Stimulated activated naive CD8-positive, alpha-beta T cell treated with anti-CD3 and anti-CD28 coated beads, Interleukin-15, Interleukin-2, amounts not matched to agents 100 U/mL and 50 U/mL, for 24 hours (primary cell): ENCODE data around the gene COX15.
A peak's percentile ranks its signal among the peaks of the same experiment; 100 is the strongest.
"Not testable (repeated sequence)": the region's sequence is repeated elsewhere in the genome, so short reads cannot be mapped to it uniquely, and the experiment has no call there.

Experiments used
- ATAC-seq: fragments of 150-1000 bp; cut with Tn5 transposase; one replicate; pipeline ENCODE4 v1.10.0; 2021
- DNase-seq: peaks from one replicate; pipeline ENCODE4 v3.0.0; 2021

The COX15 gene

DNA sequence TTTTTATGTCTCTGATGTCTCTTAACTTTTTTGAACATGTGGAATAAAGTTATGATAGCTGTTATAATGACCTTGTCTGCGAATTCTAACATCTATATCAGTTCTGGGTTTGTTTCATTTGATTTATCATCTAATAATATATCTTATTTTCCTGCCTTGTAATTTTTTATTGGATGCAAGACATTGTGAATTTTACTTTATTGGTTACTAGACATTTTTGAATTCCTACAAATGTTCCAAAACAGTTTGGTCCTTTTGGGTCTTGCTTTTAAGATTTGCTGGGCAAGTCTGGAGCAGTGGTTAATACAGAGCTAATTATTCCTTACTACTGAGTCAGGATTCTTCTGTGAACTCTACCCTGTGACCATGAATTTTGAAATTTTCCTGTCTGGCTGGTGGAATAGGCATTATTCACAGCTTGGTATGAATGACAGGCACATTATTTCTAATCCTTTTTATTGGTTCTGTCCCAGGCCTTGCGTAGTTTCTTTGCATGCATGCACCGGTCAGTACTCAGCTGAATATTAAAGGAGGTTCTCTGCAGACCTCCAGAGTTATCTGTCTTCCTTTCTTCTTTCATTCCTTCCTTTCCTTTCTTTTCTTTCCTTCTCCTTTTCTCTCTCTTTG lies 9.1 kb upstream of the COX15 start:
- DNase-seq = no peak
- ATAC-seq = no peak

DNA sequence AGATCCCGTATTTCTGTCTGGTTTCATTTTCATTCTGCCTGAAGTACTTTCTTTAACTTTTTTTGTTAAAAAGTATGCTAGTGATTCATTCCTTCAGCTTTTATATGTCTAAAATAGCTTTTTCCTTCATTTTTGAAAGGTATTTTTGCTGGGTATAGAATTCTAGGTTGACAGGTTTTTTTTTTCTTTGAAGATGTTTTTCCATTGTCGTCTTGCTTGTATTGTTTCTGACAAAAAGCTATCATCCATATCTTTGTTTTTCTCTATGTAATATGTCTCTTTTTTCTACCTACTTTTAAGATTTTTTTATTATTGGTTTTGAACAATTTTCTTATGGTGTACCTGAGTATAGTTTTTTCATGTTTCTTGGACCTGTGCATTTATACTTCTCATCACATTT lies 8.3 kb upstream of the COX15 start:
- no peak for DNase-seq
- no peak for ATAC-seq

DNA sequence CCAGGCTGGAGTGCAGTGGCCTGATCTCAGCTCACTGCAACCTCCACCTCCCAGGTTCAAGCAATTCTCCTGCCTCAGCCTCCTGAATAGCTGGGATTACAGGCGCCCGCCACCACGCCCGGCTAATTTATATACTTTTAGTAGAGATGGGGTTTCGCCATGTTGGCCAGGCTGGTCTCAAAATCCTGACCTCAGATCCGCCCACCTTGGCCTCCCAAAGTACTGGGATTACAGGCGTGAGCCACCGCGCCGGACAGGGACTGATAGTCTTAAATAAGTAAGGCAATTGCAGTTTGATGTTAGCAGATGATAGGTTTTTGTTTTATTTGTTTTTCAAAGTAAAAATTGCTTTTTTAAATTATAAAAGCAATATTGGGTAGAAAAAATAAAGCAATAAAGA lies 2.2 kb upstream of the COX15 start:
- not testable (repeated sequence) for ATAC-seq, DNase-seq

DNA sequence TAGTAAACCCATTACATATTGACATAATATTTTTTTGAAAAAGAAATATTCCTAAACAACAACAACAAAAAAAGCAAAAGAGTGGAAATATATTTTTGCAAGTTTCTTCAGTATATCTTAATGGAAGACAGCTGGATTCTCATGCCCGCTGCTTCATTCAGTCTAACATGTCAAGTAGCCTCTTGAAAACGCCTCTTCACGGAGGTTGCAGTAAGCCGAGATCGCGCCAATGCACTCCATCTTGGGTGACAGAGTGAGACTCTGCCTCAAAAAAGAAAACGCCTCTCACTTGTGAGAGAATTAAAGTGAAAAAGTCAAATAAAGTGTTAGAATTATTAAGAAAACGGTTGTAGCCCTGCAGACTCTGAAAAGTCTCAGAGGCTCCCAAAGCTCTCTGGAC lies 1.4 kb upstream of the COX15 start:
- DNase-seq (no peak), ATAC-seq (no peak)

DNA sequence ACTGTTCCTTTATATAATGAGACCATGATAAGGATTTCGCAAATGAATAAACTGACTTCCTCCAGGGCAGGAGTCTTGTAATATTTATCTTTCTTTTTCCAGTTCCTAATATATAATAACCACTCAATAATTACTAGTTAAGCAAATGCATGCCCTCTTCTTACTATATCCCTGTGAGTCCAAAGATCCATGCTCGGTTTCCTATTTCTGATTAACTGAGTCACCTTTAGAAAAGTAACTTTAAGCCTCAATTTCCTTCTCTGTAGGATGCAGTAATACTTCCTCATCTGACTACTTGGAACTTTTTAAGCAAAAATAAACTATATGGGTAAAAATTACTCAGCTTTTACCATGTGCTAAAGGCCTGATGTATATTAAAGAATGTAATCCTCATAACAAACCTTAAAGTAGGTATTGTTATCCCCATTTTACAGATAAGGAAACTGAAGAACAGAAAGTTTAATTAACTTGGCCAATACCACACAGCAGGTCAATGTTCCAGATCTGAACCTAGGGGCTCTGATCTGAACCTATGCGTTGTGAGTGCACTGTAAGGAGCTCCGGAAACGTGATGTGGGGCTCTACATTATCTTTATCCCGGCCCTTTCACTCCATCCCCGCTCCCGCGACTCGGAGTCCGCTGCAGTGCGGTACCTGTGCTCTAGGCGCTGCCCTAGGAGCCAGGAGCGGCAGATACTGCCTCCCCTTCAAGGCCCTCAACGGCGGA lies 458 bp downstream of the COX15 start:
- DNase-seq = no peak
- no peak for ATAC-seq

DNA sequence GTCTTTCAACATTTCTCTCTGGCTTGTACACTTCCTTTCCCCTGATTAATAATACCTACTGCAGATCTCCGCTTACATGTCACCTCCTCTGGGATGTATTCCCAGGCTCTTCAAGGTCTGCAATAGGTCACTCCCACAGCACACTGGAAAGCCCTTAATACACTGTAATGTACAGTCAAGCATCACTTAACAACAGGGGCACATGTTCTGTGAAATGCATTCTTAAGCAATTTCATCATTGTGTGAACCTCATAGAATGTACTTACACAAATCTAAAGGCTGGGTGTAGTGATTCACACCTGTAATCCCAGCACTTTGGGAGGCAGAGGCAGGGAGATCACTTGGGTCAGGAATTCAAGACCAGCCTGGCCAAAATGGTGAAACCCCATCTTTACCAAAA lies 1.9 kb downstream of the COX15 start:
- ATAC-seq (no peak), DNase-seq (no peak)

DNA sequence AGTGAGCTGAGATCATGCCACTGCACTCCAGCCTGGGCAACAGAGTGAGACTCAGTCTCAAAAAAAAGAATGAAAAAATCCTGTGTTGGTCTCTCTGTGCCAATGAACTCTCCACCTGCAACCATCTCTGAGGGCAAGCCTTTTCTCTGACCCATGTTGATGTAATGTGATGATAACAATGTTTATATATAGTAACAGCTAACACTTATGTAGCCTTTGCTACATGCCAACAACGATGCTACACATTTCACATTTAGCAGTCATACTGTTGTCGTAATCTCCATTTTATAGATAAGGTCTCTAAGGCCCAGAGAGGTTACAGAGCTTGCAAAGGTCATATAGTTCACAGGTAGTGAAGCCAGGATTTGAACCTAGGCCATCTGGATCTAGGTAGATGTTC lies 11.5 kb downstream of the COX15 start:
- no peak for DNase-seq
- no peak for ATAC-seq

DNA sequence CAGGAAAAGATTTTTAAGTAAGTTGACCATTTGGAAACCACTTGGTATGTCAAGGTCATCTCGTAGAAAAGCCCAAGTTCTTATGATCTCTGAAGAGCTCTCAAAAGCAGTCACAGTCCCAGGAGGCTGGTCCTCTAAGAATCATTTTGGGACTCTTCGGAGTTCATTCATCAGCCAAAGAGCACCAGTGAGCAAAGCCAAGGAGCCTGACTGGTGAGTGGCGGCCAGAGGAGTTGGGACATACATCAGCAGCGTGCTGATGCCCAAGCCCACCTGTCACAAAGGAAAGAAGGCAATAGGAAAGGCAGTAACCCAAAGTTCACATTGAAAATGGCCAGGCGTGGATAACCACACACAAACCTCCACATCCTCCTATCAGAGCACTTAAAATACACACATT lies 17.5 kb downstream of the COX15 start:
- DNase-seq (no peak), ATAC-seq (no peak)

DNA sequence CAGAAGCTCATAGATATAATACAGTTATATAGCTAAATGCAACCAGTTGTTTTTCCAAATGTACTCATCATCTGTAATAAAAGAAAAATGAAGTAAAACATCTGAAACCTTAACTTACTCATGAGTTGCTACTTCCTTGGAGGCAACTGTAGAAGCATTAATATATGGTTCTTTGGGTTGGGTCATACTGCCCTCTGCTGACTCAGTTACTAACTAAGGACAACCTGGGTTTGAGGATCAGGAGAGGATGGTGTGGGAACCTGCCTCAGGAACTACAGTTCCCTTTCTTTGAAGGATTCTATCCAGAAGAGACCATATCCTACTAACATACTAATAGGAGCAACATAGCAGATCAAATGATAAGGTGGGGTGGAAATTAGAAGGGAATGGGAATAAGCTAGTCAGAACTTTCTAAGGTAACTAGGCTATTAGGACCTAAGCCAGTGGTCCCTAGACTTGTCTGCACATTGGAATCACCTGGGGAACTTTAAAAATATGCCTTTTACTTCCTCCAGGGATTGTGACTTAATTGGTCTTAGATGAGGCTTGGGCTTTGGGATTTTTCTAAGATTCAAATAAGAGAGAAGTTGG lies 20.7 kb downstream of the COX15 start:
- DNase-seq (peak; percentile 24), ATAC-seq (peak; percentile 80)

DNA sequence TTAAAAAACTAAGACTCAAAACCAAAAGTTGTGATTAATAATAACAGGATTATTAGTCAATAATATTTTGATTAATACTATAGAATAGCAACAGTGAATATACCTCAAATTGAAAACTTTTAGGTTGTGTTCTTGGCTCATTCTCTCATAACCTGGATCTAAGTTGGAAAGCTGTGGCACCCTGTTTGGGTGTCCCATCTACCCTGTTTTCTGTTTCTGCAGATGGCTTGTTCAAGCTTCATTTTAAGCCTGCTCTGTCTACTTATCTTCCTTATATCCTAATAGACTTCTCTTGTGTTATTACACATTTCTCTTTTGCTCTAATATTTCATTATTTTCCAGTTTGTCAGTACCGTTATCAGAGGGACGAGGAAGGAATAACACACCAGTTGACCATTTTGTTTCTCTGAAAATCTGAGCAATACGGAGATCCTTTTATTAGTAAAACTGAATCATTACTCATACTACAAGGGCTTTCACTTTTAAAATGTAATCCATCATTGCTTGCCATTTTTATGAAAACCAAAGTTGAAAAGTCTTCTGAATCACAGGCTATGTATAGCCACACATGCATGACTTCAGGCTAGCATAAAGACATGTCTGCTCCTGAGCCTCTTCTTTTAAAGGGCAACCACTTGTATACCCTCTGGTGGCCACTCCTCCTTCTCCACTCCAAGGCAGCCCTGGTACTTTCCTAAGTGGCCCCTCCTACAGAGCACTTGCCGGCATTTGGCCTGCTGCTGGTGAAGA lies 22.3 kb downstream of the COX15 start:
- DNase-seq (peak; percentile 5), ATAC-seq (peak; percentile 86)

DNA sequence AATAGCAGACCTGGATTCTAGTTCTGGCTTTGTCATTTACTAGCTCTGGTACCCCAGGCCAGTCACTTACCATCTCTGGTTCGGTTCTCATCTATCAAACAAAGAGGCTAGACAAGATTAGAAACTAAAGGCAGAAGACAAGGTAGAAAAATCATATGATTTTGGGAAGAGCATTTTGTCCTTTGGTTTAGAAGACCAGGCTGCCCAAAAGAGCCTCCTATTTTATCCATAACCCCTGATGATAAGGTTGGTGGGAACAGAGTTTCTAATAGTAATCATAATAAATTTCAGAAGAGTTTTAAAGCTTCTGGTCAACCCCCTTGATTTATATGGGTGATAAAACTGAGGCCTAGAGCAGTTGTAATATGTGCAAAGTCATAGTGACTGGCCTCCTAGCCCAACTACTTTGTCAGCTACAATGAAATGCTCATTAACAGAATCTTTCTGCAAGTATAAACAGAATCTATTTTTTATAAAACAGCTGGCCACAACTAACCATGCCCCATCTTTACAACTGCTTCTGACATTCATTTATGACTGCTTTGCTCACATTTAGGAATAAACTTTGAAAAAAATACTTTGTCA lies 23.4 kb downstream of the COX15 start:
- ATAC-seq (no peak), DNase-seq (no peak)

DNA sequence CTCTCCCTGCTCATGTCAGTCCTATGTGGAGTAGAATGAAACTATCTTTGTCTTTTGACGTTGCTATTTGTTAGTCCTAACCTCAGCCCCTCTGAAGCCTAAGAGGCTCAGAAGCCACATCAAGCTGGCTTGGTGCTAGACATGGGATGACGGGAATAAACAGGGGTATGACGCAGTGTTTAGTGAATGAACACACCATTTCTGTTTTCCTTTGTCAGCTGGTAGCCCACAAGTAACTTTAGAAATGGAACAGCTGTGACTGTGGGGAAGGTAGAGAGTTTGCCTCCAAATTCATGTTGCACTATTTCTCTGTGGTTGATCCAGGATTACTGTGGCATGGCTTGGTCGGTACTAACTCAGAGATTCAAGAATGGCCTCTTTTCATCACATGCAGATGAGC lies 31.3 kb downstream of the COX15 start:
- ATAC-seq = no peak
- DNase-seq = no peak

DNA sequence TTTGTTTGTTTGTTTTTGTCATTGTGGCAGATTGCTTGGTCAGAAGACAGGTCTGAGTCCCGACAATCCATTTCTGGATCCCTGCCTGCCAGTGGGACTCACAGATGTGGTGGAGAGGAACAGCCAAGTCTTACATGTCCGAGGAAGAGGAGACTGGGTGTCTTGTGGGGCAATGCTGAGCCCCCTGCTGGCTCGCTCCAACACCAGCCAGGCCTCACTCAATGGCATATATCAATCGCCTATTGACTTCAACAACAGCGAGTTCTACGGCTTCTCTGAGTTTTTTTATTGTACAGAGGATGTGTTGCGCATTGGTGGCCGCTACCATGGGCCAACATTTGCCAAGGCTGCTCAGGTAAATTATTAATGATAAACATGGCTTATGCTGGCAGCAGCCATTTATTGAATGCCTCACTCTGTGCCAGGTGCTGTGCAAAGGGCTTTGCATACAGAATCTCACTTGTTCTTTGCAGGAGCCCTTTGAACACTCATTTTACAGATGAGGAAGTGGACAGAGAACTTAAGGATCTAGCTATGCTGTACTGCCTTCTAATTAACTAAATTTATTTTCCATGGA lies 33.3 kb downstream of the COX15 start:
- ATAC-seq (no peak), DNase-seq (no peak)

DNA sequence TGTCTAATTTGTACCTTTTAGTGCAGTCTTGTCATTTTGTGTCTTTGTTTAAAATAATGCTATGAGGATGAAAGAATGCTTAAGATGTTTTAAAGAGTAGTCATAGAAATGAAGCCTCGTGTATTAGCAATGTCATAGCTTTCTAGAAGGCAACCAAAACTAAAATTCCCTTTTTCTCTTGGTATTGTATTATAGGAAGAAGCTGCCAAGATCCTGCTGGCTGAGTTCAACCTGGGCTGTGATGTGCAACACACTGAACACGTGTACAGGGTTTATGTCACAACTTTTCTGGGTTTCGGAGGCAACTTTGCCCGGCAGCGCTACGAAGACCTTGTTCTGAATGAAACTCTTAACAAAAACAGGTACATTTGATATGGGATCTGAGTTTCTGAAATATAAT lies 36.2 kb downstream of the COX15 start:
- ATAC-seq (no peak), DNase-seq (no peak)

DNA sequence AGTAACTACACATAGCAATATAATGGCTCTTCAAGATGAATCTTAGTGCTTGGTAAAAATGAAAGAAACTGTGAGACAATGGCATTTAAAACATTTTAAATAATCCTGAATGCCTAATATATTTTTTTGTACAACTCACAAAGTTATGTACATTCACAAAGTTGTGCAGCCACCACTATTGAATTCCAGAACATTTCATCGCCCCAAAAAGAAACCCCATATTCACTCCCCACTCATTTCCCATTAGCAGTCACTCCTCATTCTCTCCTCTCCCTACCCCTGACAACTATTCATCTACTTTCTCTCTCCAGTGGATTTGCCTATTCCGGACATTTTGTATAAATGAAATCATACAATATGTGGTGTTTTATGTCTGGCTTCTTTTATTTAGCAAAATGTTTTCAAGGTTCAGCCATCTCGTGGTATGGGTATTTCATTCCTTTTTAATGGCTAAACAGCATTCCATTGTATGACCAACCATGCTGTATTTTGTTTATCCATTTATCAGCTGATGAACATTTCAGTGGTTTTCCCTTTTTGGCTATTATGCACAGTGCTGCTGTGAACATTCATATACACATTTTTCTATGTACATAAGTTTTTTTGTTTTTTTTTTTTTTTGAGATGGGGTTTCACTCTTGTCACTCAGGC lies 37.9 kb downstream of the COX15 start:
- DNase-seq (no peak), ATAC-seq (no peak)

DNA sequence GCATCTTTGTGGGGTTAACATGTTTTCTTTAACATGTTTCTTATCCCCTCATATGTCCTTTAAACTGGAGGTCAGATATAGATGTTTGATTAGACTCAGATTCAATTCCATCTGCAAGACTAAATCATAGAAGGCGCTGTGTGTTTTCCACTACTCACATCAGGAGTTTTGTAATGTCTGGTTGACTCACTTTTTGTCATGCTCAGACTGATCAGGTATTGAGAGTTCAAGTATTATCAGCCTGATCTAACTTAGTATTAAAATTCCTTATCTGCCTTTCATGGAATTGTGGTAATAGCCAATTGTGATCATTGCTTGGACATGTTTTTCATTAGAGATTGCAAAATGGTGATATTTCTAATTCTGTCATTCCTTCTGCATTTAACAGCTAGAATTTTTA lies 42.5 kb downstream of the COX15 start:
- DNase-seq = no peak
- ATAC-seq = no peak

DNA sequence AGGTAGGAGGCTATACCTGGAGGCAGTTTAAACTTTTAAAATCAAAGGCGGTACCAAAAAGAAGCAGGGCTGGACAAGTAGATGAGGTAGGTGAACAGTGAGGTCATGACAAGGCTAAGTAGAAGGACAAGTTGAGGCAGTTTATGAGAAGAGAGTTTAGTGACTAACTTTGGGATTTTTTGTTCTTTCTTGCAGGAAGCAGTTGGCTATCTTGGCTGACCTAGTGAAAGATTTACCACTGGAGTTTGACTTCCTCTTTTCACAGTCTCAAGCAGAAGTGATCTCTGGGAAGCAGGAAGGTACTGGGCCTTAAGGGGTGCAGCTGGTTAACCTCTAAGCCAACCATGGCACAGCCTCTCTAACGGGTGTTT lies 46.3 kb downstream of the COX15 start:
- ATAC-seq = no peak

DNA sequence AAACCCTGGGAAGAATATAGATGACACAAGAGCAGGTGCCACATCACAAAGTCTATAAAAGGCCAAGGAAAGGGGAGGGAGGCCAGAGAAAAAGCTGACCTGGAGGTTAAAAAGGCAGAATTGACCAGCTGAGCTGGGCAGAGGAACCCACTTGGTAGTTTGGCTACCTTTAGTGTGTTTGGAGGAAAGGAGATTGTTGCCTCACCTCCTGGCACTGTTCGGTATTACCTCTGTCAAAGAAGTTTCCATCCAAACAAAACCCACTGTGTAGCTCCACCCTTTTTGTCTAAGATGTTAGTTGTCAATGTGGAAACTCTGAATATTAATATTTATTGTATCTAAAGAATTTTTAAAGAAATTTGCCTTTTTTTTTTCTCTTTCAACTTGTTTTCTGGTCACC lies 49.2 kb downstream of the COX15 start:
- ATAC-seq (peak; percentile 59), DNase-seq (no peak)

More for the DNA sequence above, 46.3 kb downstream of the COX15 start:
- DNase-seq = no peak
